Vagina (tissue), 2 donors: ENCODE results near the gene UBE2G2. TPM values are rescaled to one million over a fixed set of nuclear protein-coding genes. Genes with fewer than 3 reads are reported as not detected.

Experiments
- DNase-seq, 2 donors: peaks; one replicate each; pipeline ENCODE4 v3.0.0-alpha.2; 2017; ENCODE audit errors: extremely low spot score in 2 of 2
- H3K27ac ChIP-seq: fragments of 200-600 bp; sonication (generic); one replicate; pipeline ENCODE4 v1.5.1; 2019
- H3K27me3 ChIP-seq: fragments of 200-600 bp; sonication (generic); one replicate; pipeline ENCODE4 v1.5.1; 2019
- H3K36me3 ChIP-seq, 2 donors: fragments of 200-600 bp; sonication (generic); one replicate each; pipeline ENCODE4 v1.5.1; 2017 to 2019
- H3K4me1 ChIP-seq: fragments of 200-600 bp; sonication (generic); one replicate; pipeline ENCODE4 v1.5.1; 2019
- H3K4me3 ChIP-seq, 2 donors: fragments of 200-600 bp; sonication (generic); 1 replicate in 1 of 2; 2 replicates in 1 of 2; pipeline ENCODE4 v1.5.1; 2016 to 2019
- H3K9me3 ChIP-seq: fragments of 200-600 bp; sonication (generic); one replicate; pipeline ENCODE4 v1.5.1; 2019
- CTCF ChIP-seq, 3 experiments: fragments of 450-650 bp in 2 of 3; fragments of 200-600 bp in 1 of 3; sonication (generic) in 1 of 3; IDR thresholded peaks; one replicate each; pipeline ENCODE4 v1.5.1; 2017 to 2019; ENCODE audit warnings: antibody characterized with exemption in 3 of 3, mild to moderate bottlenecking in 2 of 3, moderate library complexity in 2 of 3
- POLR2A ChIP-seq, 2 donors: fragments of 450-650 bp; IDR thresholded peaks; one replicate each; pipeline ENCODE4 v1.6.1; 2017; ENCODE audit warnings: antibody characterized with exemption in 2 of 2, mild to moderate bottlenecking in 2 of 2, moderate library complexity in 2 of 2
- POLR2AphosphoS5 ChIP-seq, 2 donors: sonication (generic); formaldehyde crosslinking; IDR thresholded peaks; one replicate each; pipeline ENCODE4 v1.9.0; 2017; ENCODE audit warnings: antibody characterized with exemption in 2 of 2, mild to moderate bottlenecking in 2 of 2, low read depth in 1 of 2; ENCODE audit not compliant: insufficient read depth in 1 of 2
- intact Hi-C: fragments of 100-400 bp; cut with DNase I; formaldehyde crosslinking; loops from one replicate; pipeline ENCODE4 v1.15.1; 2023
- total RNA-seq: library from RNA; depleted of rRNA; stranded (reverse); fragments of >200 nt; gene quantifications from one replicate; pipeline ENCODE4 v1.2.3, GENCODE V29; 2016

UBE2G2 gene
- total RNA-seq, 1 donor from 2014 or later, result 96.5 TPM

GRCh38 chr21:44736291-44737004 is 65.2 kb downstream of the UBE2G2 start:
- H3K27ac ChIP-seq, result no peak overlapping the region
- no peaks in the 10 kb centered on the region for H3K36me3 ChIP-seq
- TF ChIP-seq POLR2A (IDR thresholded peaks at IDR 0.05), result no peak
- no peak for TF ChIP-seq POLR2AphosphoS5 (IDR thresholded peaks at IDR 0.05; ENCODE audit: insufficient read depth in 1 of 2, low read depth in 1 of 2)
- TF ChIP-seq CTCF (IDR thresholded peaks at IDR 0.05), result no peak
- no peaks in the 10 kb centered on the region for H3K27me3 ChIP-seq
- H3K4me3 ChIP-seq, result no peak overlapping the region
- DNase-seq, result no peak
- no peaks in the 10 kb centered on the region for H3K4me1 ChIP-seq
- intact Hi-C loops, result no loop called here
- peaks cover 12% of the 10 kb centered on the region for H3K9me3 ChIP-seq

- H3K36me3 ChIP-seq, result no peaks in the 10 kb centered on the region
- peaks cover 12% of the 10 kb centered on the region for H3K9me3 ChIP-seq
- TF ChIP-seq CTCF (IDR thresholded peaks at IDR 0.05) (no peak), POLR2A (IDR thresholded peaks at IDR 0.05) (no peak), POLR2AphosphoS5 (IDR thresholded peaks at IDR 0.05; ENCODE audit: insufficient read depth in 1 of 2, low read depth in 1 of 2) (no peak)
- H3K4me1 ChIP-seq, result no peaks in the 10 kb centered on the region
- H3K4me3 ChIP-seq, result no peak overlapping the region
- no peaks in the 10 kb centered on the region for H3K27me3 ChIP-seq
- no peak for DNase-seq
- H3K27ac ChIP-seq, result no peak overlapping the region
- intact Hi-C loops, result no loop called here
Observed at GRCh38 chr21:44735821-44736220, 65.8 kb downstream of the UBE2G2 start.

GRCh38 chr21:44734841-44735240 is 66.8 kb downstream of the UBE2G2 start:
- intact Hi-C loops, result no loop called here
- peaks cover 12% of the 10 kb centered on the region for H3K9me3 ChIP-seq
- TF ChIP-seq POLR2A (IDR thresholded peaks at IDR 0.05), result no peak
- TF ChIP-seq CTCF (IDR thresholded peaks at IDR 0.05), result no peak
- TF ChIP-seq POLR2AphosphoS5 (IDR thresholded peaks at IDR 0.05; ENCODE audit: insufficient read depth in 1 of 2, low read depth in 1 of 2), result no peak
- no peaks in the 10 kb centered on the region for H3K36me3 ChIP-seq
- no peaks in the 10 kb centered on the region for H3K4me1 ChIP-seq
- no peak for DNase-seq
- no peak overlapping the region for H3K27ac ChIP-seq
- no peaks in the 10 kb centered on the region for H3K27me3 ChIP-seq
- H3K4me3 ChIP-seq, result no peak overlapping the region

GRCh38 chr21:44734026-44734745 is 67.4 kb downstream of the UBE2G2 start:
- TF ChIP-seq POLR2AphosphoS5 (IDR thresholded peaks at IDR 0.05; ENCODE audit: insufficient read depth in 1 of 2, low read depth in 1 of 2), result no peak
- TF ChIP-seq CTCF (IDR thresholded peaks at IDR 0.05), result no peak
- TF ChIP-seq POLR2A (IDR thresholded peaks at IDR 0.05), result no peak
- intact Hi-C loops, result no loop called here
- Histone ChIP-seq H3K4me1 (no peaks in the 10 kb centered on the region), H3K9me3 (peaks cover 12% of the 10 kb centered on the region), H3K36me3 (no peaks in the 10 kb centered on the region), H3K27me3 (no peaks in the 10 kb centered on the region), H3K4me3 (no peak overlapping the region), H3K27ac (no peak overlapping the region)
- DNase-seq, result no peak

GRCh38 chr21:44732956-44733355 is 68.7 kb downstream of the UBE2G2 start:
- no peak overlapping the region for H3K4me3 ChIP-seq
- H3K27ac ChIP-seq, result no peak overlapping the region
- H3K27me3 ChIP-seq, result no peaks in the 10 kb centered on the region
- intact Hi-C loops, result no loop called here
- no peaks in the 10 kb centered on the region for H3K36me3 ChIP-seq
- H3K4me1 ChIP-seq, result no peaks in the 10 kb centered on the region
- no peak for DNase-seq
- TF ChIP-seq CTCF (IDR thresholded peaks at IDR 0.05) (no peak), POLR2A (IDR thresholded peaks at IDR 0.05) (no peak)
- peaks cover 8% of the 10 kb centered on the region for H3K9me3 ChIP-seq
